Loucy (cell line): ENCODE measurements around the gene NOS1.

Experiments
- H2AFZ ChIP-seq: fragments of 200-600 bp; sonication (generic); 2 replicates; pipeline ENCODE4 v1.6.0; 2016; ENCODE audit warnings: antibody characterized with exemption, mild to moderate bottlenecking, low read length, moderate library complexity
- H3F3A ChIP-seq: fragments of 200-600 bp; 2 replicates; pipeline ENCODE4 v1.6.0; 2016; ENCODE audit warnings: antibody characterized with exemption, low read depth, mild to moderate bottlenecking
- H3K27me3 ChIP-seq: fragments of 200-600 bp; sonication (generic); 2 replicates; pipeline ENCODE4 v1.6.1; 2014; ENCODE audit warnings: low read length, mild to moderate bottlenecking; ENCODE audit not compliant: insufficient read depth, poor library complexity, severe bottlenecking
- H3K36me3 ChIP-seq: fragments of 200-600 bp; sonication (generic); 2 replicates; pipeline ENCODE4 v1.6.1; 2016; ENCODE audit warnings: low read length; ENCODE audit not compliant: insufficient read depth
- H3K4me1 ChIP-seq: fragments of 200-600 bp; sonication (generic); 2 replicates; pipeline ENCODE4 v1.5.1; 2014; ENCODE audit warnings: low read length, mild to moderate bottlenecking; ENCODE audit not compliant: insufficient read depth, poor library complexity, severe bottlenecking
- H3K4me2 ChIP-seq: fragments of 200-600 bp; sonication (generic); 2 replicates; pipeline ENCODE4 v1.6.0; 2014; ENCODE audit warnings: antibody characterized with exemption, low read length, low read depth, mild to moderate bottlenecking; ENCODE audit not compliant: poor library complexity, severe bottlenecking
- H3K4me3 ChIP-seq: fragments of 200-600 bp; sonication (generic); 2 replicates; pipeline ENCODE4 v1.5.1; 2014; ENCODE audit warnings: low read length, mild to moderate bottlenecking, mixed read lengths; ENCODE audit not compliant: poor library complexity, severe bottlenecking
- H3K79me2 ChIP-seq: fragments of 200-600 bp; sonication (generic); 2 replicates; pipeline ENCODE4 v1.6.1; 2014; ENCODE audit warnings: low read length; ENCODE audit not compliant: insufficient read depth
- H3K9ac ChIP-seq: fragments of 200-600 bp; sonication (generic); 2 replicates; pipeline ENCODE4 v1.6.0; 2014; ENCODE audit warnings: mild to moderate bottlenecking, low read depth, low read length, moderate library complexity; ENCODE audit not compliant: poor library complexity, severe bottlenecking
- H3K9me2 ChIP-seq: fragments of 200-600 bp; sonication (generic); replicated peaks from 2 replicates; pipeline ENCODE4 v1.6.1; 2016; ENCODE audit warnings: low read depth, low read length, mixed read lengths
- H3K9me3 ChIP-seq: fragments of 200-600 bp; sonication (generic); 2 replicates; pipeline ENCODE4 v1.6.1; 2014; ENCODE audit warnings: mild to moderate bottlenecking, antibody characterized with exemption, low read length, low read depth; ENCODE audit not compliant: insufficient read depth
- H4K20me1 ChIP-seq: fragments of 200-600 bp; sonication (generic); 2 replicates; pipeline ENCODE4 v1.6.0; 2014; ENCODE audit warnings: antibody characterized with exemption, low read length, mild to moderate bottlenecking; ENCODE audit not compliant: insufficient read depth, poor library complexity, severe bottlenecking
- CTCF ChIP-seq: fragments of 200-600 bp; sonication (generic); conservative IDR thresholded peaks from 2 replicates; pipeline ENCODE4 v1.5.1; 2014; ENCODE audit warnings: mild to moderate bottlenecking, antibody characterized with exemption, low read length
- EZH2phosphoT487 ChIP-seq: fragments of 200-600 bp; IDR thresholded peaks from 2 replicates; pipeline ENCODE4 v1.6.1; 2018; ENCODE audit warnings: antibody characterized with exemption, mild to moderate bottlenecking, moderate library complexity, borderline replicate concordance

The NOS1 gene

GRCh38 chr12:117321572-117321971 is 39.9 kb downstream of the NOS1 start:
- H3K4me2 ChIP-seq = no peak overlapping the region
- no peaks in the 10 kb centered on the region for H3K36me3 ChIP-seq
- H3K4me3 ChIP-seq = no peak overlapping the region
- no peaks in the 10 kb centered on the region for H3K79me2 ChIP-seq
- no peaks in the 10 kb centered on the region for H3K4me1 ChIP-seq
- TF ChIP-seq CTCF (no peak), EZH2phosphoT487 (no peak)
- no peak overlapping the region for H3K9ac ChIP-seq
- no peak overlapping the region for H2AFZ ChIP-seq
- H4K20me1 ChIP-seq = no peaks in the 10 kb centered on the region
- H3K9me3 ChIP-seq = no peaks in the 10 kb centered on the region; the same call in 1 of the 2 replicates
- H3K27me3 ChIP-seq = no peaks in the 10 kb centered on the region
- H3F3A ChIP-seq = no peaks in the 10 kb centered on the region
- no peaks in the 10 kb centered on the region for H3K9me2 ChIP-seq

GRCh38 chr12:117318591-117318990 is 42.8 kb downstream of the NOS1 start:
- no peaks in the 10 kb centered on the region for H3K27me3 ChIP-seq
- no peaks in the 10 kb centered on the region for H4K20me1 ChIP-seq
- H3K9me2 ChIP-seq = no peaks in the 10 kb centered on the region
- H3K9me3 ChIP-seq = no peaks in the 10 kb centered on the region; the same call in 1 of the 2 replicates
- H3K4me3 ChIP-seq = no peak overlapping the region
- no peaks in the 10 kb centered on the region for H3F3A ChIP-seq
- H3K79me2 ChIP-seq = no peaks in the 10 kb centered on the region
- TF ChIP-seq EZH2phosphoT487 (no peak), CTCF (no peak)
- H3K4me1 ChIP-seq = no peaks in the 10 kb centered on the region
- H2AFZ ChIP-seq = no peak overlapping the region
- H3K9ac ChIP-seq = no peak overlapping the region
- H3K36me3 ChIP-seq = no peaks in the 10 kb centered on the region
- H3K4me2 ChIP-seq = no peak overlapping the region

GRCh38 chr12:117316336-117316735 is 45.1 kb downstream of the NOS1 start:
- Histone ChIP-seq H2AFZ (no peak overlapping the region), H3K4me1 (no peaks in the 10 kb centered on the region), H3K9me2 (no peaks in the 10 kb centered on the region), H4K20me1 (no peaks in the 10 kb centered on the region), H3F3A (no peaks in the 10 kb centered on the region), H3K36me3 (no peaks in the 10 kb centered on the region), H3K27me3 (no peaks in the 10 kb centered on the region), H3K9me3 (no peaks in the 10 kb centered on the region), H3K4me2 (no peak overlapping the region), H3K9ac (no peak overlapping the region), H3K4me3 (no peak overlapping the region), H3K79me2 (no peaks in the 10 kb centered on the region)
- TF ChIP-seq CTCF = no peak
- TF ChIP-seq EZH2phosphoT487 = no peak
